Astrocyte of the cerebellum (primary cell): ENCODE data around the gene TAL2.

ENCODE experiments used
- DNase-seq: peaks from one replicate; pipeline ENCODE4 v3.0.0-alpha.2; 2011; ENCODE audit warnings: low read depth
- H3K4me3 ChIP-seq: 2 replicates; pipeline ENCODE4 v1.5.1; 2011; ENCODE audit warnings: mild to moderate bottlenecking, low read depth, low read length, moderate library complexity
- in situ Hi-C: cut with HindIII; loops from 2 replicates; pipeline ENCODE4 v1.10.0; 2017; ENCODE audit warnings: low sequenced_read_pairs
- TF ChIP-seq, protein P1 (sequence below): IDR thresholded peaks from 2 replicates; pipeline ENCODE4 v1.5.1; 2012; ENCODE audit warnings: low read length, low read depth, moderate library complexity, mild to moderate bottlenecking; ENCODE audit errors: missing control alignments

Gene TAL2

DNA sequence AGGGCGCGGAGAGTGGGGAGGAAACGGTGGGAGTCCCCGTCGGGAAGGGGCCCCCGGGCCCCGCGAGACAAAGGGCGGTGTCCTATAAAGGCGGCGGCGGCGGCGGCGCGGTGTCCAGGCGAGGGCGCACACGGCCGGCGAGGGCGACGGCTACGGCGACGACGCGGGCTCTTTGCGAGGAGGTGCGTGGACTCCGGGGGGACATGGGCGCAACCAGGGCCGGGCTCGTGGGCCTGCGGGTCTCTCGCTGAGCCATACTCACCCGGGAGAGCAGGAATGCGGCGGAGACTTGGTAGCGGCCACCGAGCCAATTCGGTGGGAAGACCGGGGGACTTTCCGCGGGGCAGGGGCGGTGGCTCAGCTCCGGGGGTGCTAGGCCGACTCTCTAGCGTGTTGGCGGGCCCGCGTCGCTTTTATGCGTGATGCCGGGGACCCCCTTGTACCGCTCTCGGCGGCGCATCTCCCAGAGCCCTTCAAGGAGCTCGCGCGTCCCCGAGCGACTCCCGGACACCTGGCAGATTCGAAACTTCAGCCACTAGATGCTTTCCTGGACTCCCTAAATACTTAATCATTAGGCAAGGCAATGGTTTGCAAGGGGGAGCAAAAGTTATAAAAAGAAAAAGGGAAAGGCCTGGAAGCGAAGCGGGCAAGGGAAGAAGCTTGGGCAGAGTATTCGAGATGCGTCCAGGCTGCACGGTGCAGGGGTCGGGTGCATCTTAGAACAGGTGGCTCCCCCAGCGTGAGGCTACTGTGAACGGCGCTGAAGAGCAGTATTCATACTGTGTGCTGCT lies 5.9 kb upstream of the TAL2 start:
- peak overlapping the region; percentile 50 for H3K4me3 ChIP-seq
- in situ Hi-C loops: no loop called here
- TF ChIP-seq, protein P1, sequence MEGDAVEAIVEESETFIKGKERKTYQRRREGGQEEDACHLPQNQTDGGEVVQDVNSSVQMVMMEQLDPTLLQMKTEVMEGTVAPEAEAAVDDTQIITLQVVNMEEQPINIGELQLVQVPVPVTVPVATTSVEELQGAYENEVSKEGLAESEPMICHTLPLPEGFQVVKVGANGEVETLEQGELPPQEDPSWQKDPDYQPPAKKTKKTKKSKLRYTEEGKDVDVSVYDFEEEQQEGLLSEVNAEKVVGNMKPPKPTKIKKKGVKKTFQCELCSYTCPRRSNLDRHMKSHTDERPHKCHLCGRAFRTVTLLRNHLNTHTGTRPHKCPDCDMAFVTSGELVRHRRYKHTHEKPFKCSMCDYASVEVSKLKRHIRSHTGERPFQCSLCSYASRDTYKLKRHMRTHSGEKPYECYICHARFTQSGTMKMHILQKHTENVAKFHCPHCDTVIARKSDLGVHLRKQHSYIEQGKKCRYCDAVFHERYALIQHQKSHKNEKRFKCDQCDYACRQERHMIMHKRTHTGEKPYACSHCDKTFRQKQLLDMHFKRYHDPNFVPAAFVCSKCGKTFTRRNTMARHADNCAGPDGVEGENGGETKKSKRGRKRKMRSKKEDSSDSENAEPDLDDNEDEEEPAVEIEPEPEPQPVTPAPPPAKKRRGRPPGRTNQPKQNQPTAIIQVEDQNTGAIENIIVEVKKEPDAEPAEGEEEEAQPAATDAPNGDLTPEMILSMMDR: peak; percentile 3
- DNase-seq: no peak

DNA sequence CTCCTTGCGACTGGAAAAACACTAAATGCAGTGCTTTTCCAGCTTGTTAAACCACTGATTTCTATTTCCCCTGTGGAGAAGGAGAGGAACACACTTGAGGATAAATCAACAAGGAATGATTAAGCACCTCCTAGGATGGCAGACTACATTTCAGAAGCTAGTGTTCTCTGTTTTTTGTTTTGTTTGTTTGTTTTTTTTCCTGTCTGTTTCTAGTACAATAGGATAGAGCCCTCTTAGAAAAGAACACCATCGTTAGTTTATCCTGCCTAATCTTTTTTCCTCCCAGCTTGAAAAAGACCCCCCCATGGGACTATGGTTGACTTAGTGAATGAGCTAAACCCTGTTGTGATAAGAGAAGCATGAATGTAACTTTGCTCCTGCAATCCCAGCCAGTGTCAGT lies 3.9 kb upstream of the TAL2 start:
- in situ Hi-C loops: no loop called here
- TF ChIP-seq, protein P1: no peak
- no peak overlapping the region for H3K4me3 ChIP-seq
- no peak for DNase-seq

DNA sequence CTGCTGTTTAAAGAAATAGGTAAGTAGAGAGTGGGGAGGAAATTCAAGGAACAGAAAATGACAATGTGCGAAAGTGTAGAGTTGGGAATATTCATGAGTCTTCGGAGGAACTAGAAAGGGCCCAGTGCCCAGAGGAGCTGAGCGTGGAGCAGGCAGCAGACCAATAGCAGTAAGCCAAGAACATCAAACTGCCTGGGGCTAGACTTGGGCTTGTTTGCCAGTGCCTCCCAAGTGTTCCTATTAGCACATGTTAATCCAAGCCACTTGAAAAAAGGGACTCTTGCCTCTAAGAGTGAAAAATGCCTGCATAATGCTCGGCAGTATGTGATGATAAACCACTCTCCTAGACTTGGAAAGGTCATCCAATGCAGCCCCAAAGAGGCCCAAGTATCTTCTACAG lies 1.2 kb upstream of the TAL2 start:
- in situ Hi-C loops: no loop called here
- no peak overlapping the region for H3K4me3 ChIP-seq
- DNase-seq: no peak
- TF ChIP-seq, protein P1: no peak

GRCh38 chr9:105663914-105664313 lies 1.7 kb downstream of the TAL2 start:
- DNase-seq: no peak
- H3K4me3 ChIP-seq: no peak overlapping the region
- TF ChIP-seq, protein P1: no peak
- in situ Hi-C loops: no loop called here

GRCh38 chr9:105667867-105668266 lies 5.6 kb downstream of the TAL2 start:
- no peak overlapping the region for H3K4me3 ChIP-seq

DNA sequence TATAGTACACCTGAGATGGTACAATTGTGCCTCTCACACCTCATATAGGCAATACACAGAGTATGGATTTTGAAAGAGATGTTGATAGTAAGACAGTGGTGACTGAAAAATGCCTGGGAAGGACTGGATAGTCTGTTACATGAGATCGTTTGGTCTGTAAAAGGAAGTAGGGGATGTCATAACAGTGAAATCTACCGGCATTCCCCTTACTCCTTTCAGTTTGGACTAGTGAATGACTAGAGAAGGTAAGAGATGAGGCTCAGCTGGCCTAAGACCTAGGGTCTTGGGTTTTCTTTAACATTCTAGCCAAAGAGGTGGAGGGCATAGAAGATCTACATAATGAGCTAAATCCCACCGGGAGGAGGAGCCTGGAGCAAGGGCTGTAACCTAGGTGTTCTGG lies 8.1 kb downstream of the TAL2 start:
- no peak for DNase-seq

More at GRCh38 chr9:105667867-105668266, 5.6 kb downstream of the TAL2 start:
- in situ Hi-C loops: no loop called here
- TF ChIP-seq, protein P1: no peak
- DNase-seq: no peak

More for the DNA sequence above, 8.1 kb downstream of the TAL2 start:
- TF ChIP-seq, protein P1: no peak
- H3K4me3 ChIP-seq: no peak overlapping the region
- in situ Hi-C loops: no loop called here
